Activated CD4-positive, alpha-beta T cell treated with anti-CD3 and anti-CD28 coated beads, Interleukin-10, Interleukin-2, amounts not matched to agents 100 ng/mL and 50 ng/mL, durations not matched to agents 16 hours and 8 hours (primary cell): ENCODE results near the gene RXFP1.
"Not testable (repeated sequence)": the region's sequence is repeated elsewhere in the genome, so short reads cannot be mapped to it uniquely, and the experiment has no call there.

Experiments
- DNase-seq: peaks from one replicate; pipeline ENCODE4 v3.0.0-alpha.2; 2020

The RXFP1 gene

GRCh38 chr4:158621729-158622128 is 100.0 kb downstream of the RXFP1 start:
- no peak for DNase-seq

GRCh38 chr4:158622251-158622650 is 100.6 kb downstream of the RXFP1 start:
- no peak for DNase-seq

GRCh38 chr4:158624889-158625478 is 103.3 kb downstream of the RXFP1 start:
- peak; percentile 40 for DNase-seq

DNA sequence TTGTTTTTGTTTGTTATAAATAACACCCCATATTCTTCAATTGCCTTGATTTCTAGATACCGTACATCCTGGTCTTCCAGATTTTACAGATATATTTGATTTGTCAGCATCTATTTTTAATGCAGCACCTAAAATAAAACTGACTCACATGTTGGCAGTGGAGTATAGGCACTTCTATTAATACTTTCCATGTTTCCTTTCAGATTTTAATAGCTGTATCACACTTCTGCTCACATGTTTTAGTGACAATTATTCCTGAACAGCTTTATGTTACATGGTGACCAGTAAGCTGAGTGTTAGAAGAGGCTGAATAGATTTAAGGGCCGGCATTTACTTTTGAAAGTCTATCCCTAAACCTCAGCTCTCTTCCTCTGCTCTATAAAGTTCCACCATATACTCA is 103.9 kb downstream of the RXFP1 start:
- no peak for DNase-seq

- no peak for DNase-seq
These were observed 109.2 kb downstream of the RXFP1 start for GRCh38 chr4:158630893-158631292.

DNA sequence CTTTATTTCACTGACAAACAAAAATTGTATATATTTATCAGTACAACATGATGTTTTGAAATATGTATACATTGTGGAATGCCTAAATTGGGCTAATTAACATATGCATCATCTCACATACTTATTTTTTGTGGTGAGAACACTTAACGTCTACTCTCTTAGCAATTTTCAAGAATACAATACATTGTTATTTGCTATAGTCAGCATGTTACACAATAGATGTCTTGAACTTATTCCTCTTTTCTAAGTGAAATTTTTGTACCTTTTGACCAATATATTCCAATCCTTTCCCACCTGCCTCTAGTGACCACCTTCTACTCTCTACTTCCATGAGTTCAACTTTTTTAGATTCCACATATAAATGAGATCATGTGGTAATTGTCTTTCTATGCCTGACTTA is 114.9 kb downstream of the RXFP1 start:
- no peak for DNase-seq

DNA sequence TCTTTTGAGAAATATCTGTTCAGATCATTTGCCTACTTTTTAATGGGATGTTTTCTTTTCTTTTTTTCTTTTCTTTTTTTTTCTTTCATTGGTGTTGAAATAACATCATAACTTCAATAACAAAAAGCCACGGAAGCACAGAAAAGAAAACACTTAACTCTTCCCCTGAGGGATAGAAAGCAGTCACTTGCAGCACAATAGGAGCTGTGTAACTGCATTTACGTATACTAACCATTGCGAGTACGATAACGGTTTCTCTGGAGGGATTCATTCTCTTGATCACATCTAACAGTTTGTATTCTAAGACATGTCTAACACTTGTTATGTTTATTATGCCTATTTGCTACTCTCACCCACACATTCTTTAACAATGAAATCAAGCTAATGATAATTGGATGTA is 122.7 kb downstream of the RXFP1 start:
- no peak for DNase-seq

DNA sequence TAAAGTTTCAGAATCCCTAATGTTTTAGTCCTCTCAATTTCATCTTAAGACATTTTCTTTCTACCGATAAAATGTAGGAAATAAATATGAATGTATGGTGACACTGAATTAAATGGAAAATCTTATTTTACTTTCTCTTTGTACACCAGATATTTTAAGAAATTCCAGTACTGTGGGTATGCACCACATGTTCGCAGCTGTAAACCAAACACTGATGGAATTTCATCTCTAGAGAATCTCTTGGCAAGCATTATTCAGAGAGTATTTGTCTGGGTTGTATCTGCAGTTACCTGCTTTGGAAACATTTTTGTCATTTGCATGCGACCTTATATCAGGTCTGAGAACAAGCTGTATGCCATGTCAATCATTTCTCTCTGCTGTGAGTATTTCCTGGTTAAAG is 123.1 kb downstream of the RXFP1 start:
- no peak for DNase-seq

GRCh38 chr4:158649111-158649680 is 127.5 kb downstream of the RXFP1 start:
- no peak for DNase-seq

DNA sequence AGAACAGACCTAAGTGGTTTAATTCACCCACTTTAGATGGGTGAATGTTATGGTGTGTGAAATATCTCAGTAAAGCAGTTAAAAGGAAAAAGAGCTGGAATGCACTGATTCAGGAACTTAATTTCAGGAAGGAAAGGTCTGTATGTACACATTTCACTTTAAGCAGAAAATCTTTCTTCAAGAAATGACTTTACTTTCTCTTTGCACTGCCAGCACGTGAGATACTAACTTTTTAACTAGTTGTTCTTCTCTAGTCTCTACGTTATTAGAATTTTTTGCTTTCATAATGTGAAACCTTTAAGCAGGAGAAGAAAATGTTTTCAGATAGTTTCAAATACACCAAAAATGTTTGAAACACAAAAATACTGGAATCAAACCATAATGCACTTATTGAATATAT is 131.2 kb downstream of the RXFP1 start:
- DNase-seq: no peak

- no peak for DNase-seq
These were observed 134.8 kb downstream of the RXFP1 start for GRCh38 chr4:158656439-158656838.

- DNase-seq: no peak
These were observed 135.6 kb downstream of the RXFP1 start for GRCh38 chr4:158657291-158657690.

GRCh38 chr4:158663255-158663654 is 141.6 kb downstream of the RXFP1 start:
- not testable (repeated sequence) for DNase-seq

GRCh38 chr4:158663707-158664625 is 142.3 kb downstream of the RXFP1 start:
- not testable (repeated sequence) for DNase-seq

DNA sequence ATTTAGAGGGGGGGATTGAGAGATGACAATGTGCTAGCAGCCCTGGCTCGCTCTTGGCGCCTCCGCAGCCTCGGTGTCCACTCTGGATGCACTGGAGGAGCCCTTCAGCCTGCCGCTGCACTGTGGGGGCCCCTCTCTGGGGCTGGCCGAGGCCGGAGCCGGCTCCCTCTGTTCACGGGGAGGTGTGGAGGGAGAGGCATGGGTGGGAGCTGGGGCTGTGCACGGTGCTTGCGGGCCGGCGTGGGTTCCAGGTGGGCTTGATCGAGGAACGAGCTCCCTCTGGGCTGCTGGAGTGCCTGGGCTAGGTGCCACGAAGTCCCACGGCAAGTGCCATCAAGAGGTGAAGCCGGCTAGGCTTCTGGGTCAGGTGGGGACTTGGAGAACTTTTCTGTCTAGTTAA is 143.1 kb downstream of the RXFP1 start:
- DNase-seq: no peak

GRCh38 chr4:158666892-158667291 is 145.2 kb downstream of the RXFP1 start:
- no peak for DNase-seq

DNA sequence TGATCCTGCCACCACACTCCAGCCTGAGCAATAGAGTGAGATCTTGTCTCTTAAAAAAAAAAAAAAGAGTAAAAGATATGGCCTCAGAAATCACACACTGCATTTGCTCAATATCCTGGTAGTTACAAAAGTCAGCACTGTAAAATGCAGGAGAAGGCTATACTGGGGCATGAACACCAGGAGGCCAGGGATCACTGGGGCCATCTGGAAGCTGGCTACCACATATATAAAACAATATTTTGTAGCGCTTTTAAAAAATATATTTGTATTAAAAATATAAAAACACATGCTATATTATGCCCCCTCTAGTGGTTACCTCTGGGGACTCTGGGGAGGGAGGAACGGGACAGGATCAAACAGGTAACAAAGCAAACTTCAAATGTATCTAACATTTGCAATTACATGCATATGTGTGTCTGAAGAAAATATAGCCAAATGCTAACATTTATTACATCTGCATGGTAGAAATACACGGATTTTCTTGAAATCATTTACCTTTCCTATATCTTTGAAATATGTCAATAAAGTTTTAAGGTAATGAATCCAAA is 146.0 kb downstream of the RXFP1 start:
- peak; percentile 38 for DNase-seq

- DNase-seq: no peak
These were observed 147.6 kb downstream of the RXFP1 start for GRCh38 chr4:158669310-158669709.

DNA sequence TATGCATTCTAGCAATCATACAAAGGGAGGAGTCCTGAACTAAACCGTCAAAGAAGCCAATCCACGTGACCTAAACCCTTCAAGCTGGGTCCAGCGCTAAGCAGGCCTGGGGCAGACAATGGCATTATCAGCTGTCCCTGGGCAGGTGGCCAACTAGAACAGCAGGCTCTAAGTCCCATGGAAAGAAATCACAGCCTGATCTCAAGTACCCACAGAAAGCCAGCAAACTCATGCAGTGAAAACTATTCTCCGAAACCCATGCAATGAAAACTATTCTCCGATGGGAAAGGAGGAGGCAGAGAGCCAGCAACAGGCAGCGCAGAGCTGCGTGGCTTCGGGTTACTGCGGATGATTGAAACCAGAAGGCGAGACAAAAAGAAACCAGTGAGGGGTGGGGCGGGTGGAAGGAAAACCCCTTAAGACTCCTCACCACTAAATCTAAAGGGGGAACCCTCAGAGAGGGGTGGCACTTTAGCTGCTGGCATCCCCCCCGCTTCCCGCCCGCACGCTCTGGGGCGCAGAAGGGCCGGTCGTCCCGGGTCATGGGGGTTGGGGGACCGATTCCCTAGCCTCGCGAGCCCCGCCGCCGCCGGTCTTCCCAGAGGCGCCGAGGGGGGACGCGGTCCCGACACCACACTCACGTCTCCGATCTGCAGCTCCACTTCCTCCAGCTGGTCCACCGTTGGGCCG is 149.4 kb downstream of the RXFP1 start:
- peak; percentile 79 for DNase-seq

- no peak for DNase-seq
These were observed 149.9 kb downstream of the RXFP1 start, which contains the start of gene C4orf46 for GRCh38 chr4:158671665-158671914. Gene C4orf46, minus strand, starts transcription at chr4:158671887. Its CDS starts 86 bp downstream, at chr4:158671801.

DNA sequence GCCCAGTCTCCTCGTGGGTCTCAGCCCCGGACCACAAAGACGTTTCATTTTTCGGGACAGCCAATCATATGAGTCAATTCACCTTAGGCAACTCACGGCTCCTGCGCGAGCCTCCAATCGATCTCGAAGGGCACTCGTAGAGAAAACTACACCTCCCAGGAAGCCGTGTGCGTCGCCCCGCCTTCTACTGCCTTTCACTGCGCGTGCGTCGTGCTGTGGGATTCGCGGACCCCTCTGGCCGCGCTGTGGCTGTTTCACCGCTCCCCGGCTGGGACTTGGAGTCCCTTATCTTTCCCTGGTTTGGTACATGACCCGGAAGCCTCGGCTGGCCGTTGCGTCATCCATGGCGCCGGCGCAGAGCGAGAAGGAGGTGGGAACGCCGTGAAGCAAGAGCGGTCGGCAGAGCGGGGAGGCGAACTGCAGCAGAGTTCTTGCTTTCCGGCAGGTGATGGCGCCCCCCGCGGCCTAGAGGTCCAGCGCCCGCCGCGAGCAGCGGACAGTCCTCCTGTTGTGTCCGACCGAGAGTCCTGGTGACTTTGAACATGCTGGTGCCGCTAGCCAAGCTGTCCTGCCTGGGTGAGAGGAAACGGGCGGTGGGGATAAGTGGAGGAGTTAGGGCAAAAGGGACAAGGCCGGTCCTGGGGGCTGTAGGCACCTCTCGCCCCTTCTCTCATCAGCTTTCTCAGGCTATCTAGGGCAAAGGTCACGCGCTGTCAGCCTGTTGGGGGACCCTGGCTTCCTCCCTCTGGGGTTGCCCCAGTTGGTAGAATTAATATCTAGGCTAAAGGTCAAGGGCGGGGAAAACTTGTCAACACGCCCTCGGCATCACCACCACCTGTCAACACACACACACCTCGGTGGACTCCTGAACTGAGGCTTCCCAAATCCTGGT is 150.5 kb downstream of the RXFP1 start, which contains the start of gene ETFDH:
Gene ETFDH, plus strand, starts transcription at position 382 of the 892 bp plus-strand sequence. Its CDS starts 161 bp downstream, at position 543.
- peak; percentile 99 for DNase-seq

GRCh38 chr4:158673633-158674032 is 152.0 kb downstream of the RXFP1 start:
- DNase-seq: no peak
